CD4-positive, alpha-beta T cell (primary cell): ENCODE results near the gene SPRY1. TPM values are rescaled to one million over a fixed set of nuclear protein-coding genes. Genes with fewer than 3 reads are reported as not detected.

ENCODE experiments used
- ATAC-seq: fragments of 200-7000 bp; cut with Tn5 transposase; one replicate; pipeline ENCODE4 v1.10.0; 2022; ENCODE audit warnings: mild to moderate bottlenecking; ENCODE audit not compliant: poor library complexity
- CTCF ChIA-PET: fragments of 350-600 bp; sonication (Branson Sonifier 250); formaldehyde crosslinking; loops from one replicate; lab custom pipeline; 2021; ENCODE audit warnings: antibody characterized with exemption, inconsistent platforms; lab: Charles Lee
- POLR2A ChIA-PET: fragments of 350-600 bp; sonication (Branson Sonifier 250); formaldehyde crosslinking; loops from one replicate; lab custom pipeline; 2021; ENCODE audit warnings: antibody characterized with exemption, inconsistent platforms; lab: Charles Lee
- DNase-seq, 14 experiments: peaks; one replicate each; pipeline ENCODE4 v3.0.0-alpha.2; 2013 to 2020; ENCODE audit warnings: mixed read lengths in 2 of 14
- H3K27ac ChIP-seq, 2 donors: one replicate each; pipeline versions ENCODE4 v1.5.1 to v1.7.0; 2013; ENCODE audit warnings: low read length in 2 of 2, low read depth in 1 of 2, mild to moderate bottlenecking in 1 of 2
- H3K27me3 ChIP-seq, 2 experiments: 1 replicate in 1 of 2; 2 replicates in 1 of 2; pipeline versions ENCODE4 v1.6.1 to v1.7.0; 2013; ENCODE audit warnings: low read length in 2 of 2, control low read depth in 1 of 2, mild to moderate bottlenecking in 1 of 2, moderate library complexity in 1 of 2; ENCODE audit not compliant: insufficient read depth in 2 of 2, control insufficient read depth in 1 of 2
- H3K36me3 ChIP-seq: one replicate; pipeline ENCODE4 v1.6.1; 2013; ENCODE audit warnings: low read length, control low read depth; ENCODE audit not compliant: insufficient read depth
- H3K4me1 ChIP-seq: one replicate; pipeline ENCODE4 v1.6.1; 2013; ENCODE audit warnings: low read length, control low read depth; ENCODE audit not compliant: insufficient read depth
- H3K4me3 ChIP-seq: one replicate; pipeline ENCODE4 v1.5.1; 2013; ENCODE audit warnings: mild to moderate bottlenecking, low read length, moderate library complexity
- H3K9me3 ChIP-seq, 2 experiments: 1 replicate in 1 of 2; 2 replicates in 1 of 2; pipeline versions ENCODE4 v1.6.1 to v1.7.0; 2013; ENCODE audit warnings: low read length in 2 of 2, mild to moderate bottlenecking in 2 of 2, control low read depth in 1 of 2, moderate library complexity in 1 of 2; ENCODE audit not compliant: control insufficient read depth in 1 of 2, insufficient read depth in 1 of 2
- H3K27ac Mint-ChIP-seq: one replicate; pipeline ENCODE4 v1.8.0; 2020; ENCODE audit warnings: mixed read lengths
- H3K27me3 Mint-ChIP-seq: one replicate; pipeline ENCODE4 v1.8.0; 2021; ENCODE audit warnings: mixed read lengths
- H3K36me3 Mint-ChIP-seq: one replicate; pipeline ENCODE4 v1.8.0; 2021; ENCODE audit warnings: low read depth, mixed read lengths
- H3K4me1 Mint-ChIP-seq: one replicate; pipeline ENCODE4 v1.8.0; 2021; ENCODE audit warnings: low read depth, mixed read lengths
- H3K4me3 Mint-ChIP-seq: one replicate; pipeline ENCODE4 v1.8.0; 2020; ENCODE audit warnings: mild to moderate bottlenecking, mixed read lengths
- H3K9me3 Mint-ChIP-seq: one replicate; pipeline ENCODE4 v1.8.0; 2020; ENCODE audit warnings: mixed read lengths
- intact Hi-C, 2 experiments: fragments of 100-400 bp; cut with DNase I in 1 of 2; cut with micrococcal nuclease in 1 of 2; formaldehyde crosslinking; loops; one replicate each; pipeline versions ENCODE4 v1.15.1 to v1.9.0; 2023 to 2025; cut with DNase I, micrococcal nuclease
- total RNA-seq, 174 experiments: library from RNA in 2 of 174; stranded (reverse) in 2 of 174; gene quantifications; one replicate each; pipeline ENCODE4 v1.2.3 and lab custom pipeline; 2021 to 2026
- TF ChIP-seq, protein P1 (sequence below): fragments of 200-600 bp; IDR thresholded peaks from one replicate; pipeline ENCODE4 v1.8.0; 2022; ENCODE audit warnings: antibody characterized with exemption, mild to moderate bottlenecking

The SPRY1 gene
- total RNA-seq, 2 experiments from 2014 or later, result 19.6 to 20.3 TPM

- Mint-ChIP-seq H3K27ac (no peak overlapping the region), H3K27me3 (no peaks in the 10 kb centered on the region), H3K9me3 (peaks cover 10% of the 10 kb centered on the region), H3K36me3 (no peaks in the 10 kb centered on the region), H3K4me3 (no peak overlapping the region), H3K4me1 (no peaks in the 10 kb centered on the region)
- Histone ChIP-seq H3K4me1 (no peaks in the 10 kb centered on the region), H3K36me3 (no peaks in the 10 kb centered on the region), H3K27ac (no peak overlapping the region), H3K27me3 (no peaks in the 10 kb centered on the region), H3K4me3 (no peak overlapping the region), H3K9me3 (peaks cover 0 to 7% of the 10 kb centered on the region in 2 experiments)
- ATAC-seq (no peak), DNase-seq (no peak)
- POLR2A ChIA-PET, result no interaction called here
- intact Hi-C loops, result no loop called here
- TF ChIP-seq, protein P1, sequence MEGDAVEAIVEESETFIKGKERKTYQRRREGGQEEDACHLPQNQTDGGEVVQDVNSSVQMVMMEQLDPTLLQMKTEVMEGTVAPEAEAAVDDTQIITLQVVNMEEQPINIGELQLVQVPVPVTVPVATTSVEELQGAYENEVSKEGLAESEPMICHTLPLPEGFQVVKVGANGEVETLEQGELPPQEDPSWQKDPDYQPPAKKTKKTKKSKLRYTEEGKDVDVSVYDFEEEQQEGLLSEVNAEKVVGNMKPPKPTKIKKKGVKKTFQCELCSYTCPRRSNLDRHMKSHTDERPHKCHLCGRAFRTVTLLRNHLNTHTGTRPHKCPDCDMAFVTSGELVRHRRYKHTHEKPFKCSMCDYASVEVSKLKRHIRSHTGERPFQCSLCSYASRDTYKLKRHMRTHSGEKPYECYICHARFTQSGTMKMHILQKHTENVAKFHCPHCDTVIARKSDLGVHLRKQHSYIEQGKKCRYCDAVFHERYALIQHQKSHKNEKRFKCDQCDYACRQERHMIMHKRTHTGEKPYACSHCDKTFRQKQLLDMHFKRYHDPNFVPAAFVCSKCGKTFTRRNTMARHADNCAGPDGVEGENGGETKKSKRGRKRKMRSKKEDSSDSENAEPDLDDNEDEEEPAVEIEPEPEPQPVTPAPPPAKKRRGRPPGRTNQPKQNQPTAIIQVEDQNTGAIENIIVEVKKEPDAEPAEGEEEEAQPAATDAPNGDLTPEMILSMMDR, result no peak
- CTCF ChIA-PET, result no interaction called here
These were observed 31.4 kb downstream of the SPRY1 start for GRCh38 chr4:123427951-123428350.

GRCh38 chr4:123430031-123430430 is 33.4 kb downstream of the SPRY1 start:
- Histone ChIP-seq H3K36me3 (no peaks in the 10 kb centered on the region), H3K27ac (no peak overlapping the region), H3K4me3 (no peak overlapping the region), H3K27me3 (no peaks in the 10 kb centered on the region), H3K4me1 (no peaks in the 10 kb centered on the region), H3K9me3 (peaks cover 0 to 11% of the 10 kb centered on the region in 2 experiments)
- TF ChIP-seq, protein P1, result no peak
- H3K36me3 Mint-ChIP-seq, result no peaks in the 10 kb centered on the region
- ChIA-PET POLR2A (no interaction called here), CTCF (no interaction called here)
- no peak overlapping the region for H3K27ac Mint-ChIP-seq
- no peak for ATAC-seq
- DNase-seq, result no peak
- H3K4me3 Mint-ChIP-seq, result no peak overlapping the region
- peaks cover 10% of the 10 kb centered on the region for H3K9me3 Mint-ChIP-seq
- H3K27me3 Mint-ChIP-seq, result no peaks in the 10 kb centered on the region
- intact Hi-C loops, result no loop called here
- no peaks in the 10 kb centered on the region for H3K4me1 Mint-ChIP-seq

DNA sequence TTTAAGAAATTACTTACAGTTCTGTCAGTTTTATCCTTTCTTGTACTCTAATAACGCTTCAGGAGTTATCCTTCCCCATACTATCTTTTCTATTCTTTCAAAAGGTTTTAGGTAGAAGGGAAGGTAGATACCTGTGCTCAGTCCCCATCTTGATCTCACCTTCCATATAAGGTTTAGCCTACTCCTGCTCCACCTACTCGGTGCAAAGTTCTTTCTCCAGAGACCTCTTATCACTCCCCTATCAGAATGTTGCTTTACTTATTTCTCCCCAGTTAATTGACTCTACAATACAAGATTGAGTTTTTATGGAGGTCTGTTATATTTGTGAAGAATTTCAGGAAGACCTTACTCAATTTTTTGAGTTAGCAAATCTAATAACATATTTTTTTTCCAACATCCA is 33.9 kb downstream of the SPRY1 start:
- Histone ChIP-seq H3K27me3 (no peaks in the 10 kb centered on the region), H3K9me3 (peaks cover 0 to 16% of the 10 kb centered on the region in 2 experiments), H3K27ac (no peak overlapping the region), H3K4me3 (no peak overlapping the region), H3K4me1 (no peaks in the 10 kb centered on the region), H3K36me3 (no peaks in the 10 kb centered on the region)
- Mint-ChIP-seq H3K9me3 (peaks cover 10% of the 10 kb centered on the region), H3K4me1 (no peaks in the 10 kb centered on the region), H3K27ac (no peak overlapping the region), H3K36me3 (no peaks in the 10 kb centered on the region), H3K4me3 (no peak overlapping the region), H3K27me3 (no peaks in the 10 kb centered on the region)
- ATAC-seq (no peak), DNase-seq (no peak)
- intact Hi-C loops, result no loop called here
- TF ChIP-seq, protein P1, result no peak
- ChIA-PET POLR2A (no interaction called here), CTCF (no interaction called here)
